Measurements from ENCODE around the gene TLE5.
"Not testable (repeated sequence)": the region's sequence is repeated elsewhere in the genome, so short reads cannot be mapped to it uniquely, and the experiment has no call there.

The TLE5 gene

DNA sequence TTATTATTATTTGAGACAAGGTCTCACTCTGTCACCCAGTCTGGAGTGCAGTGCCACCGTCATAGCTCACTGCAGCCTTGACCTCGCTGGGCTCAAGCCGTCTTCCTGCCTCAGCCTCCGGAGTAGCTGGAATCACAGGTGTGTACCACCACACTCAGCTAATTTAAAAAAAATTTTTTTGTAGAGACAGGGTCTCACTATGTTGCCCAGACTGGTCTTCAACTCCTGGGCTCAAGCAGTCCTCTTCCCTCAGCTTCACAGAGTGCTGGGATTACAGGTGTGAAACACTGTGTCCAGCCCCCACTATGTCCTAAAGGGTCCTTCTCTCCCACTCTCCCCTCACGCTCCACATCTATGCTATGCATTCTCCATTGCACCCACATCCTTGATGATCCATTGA, 24.1 kb downstream of the TLE5 start:
- POLR2A ChIA-PET, result interaction anchor here (1.1 kb wide), 1 partner anchor 9 kb away, joined by 3 read pairs; no protein-coding TSS in a partner anchor
- Histone ChIP-seq H3K27ac (ENCODE audit: insufficient read depth in 1 of 2, low read depth in 1 of 2, low read length in 2 of 2, poor library complexity in 1 of 2, severe bottlenecking in 2 of 2) (no peak overlapping the region), H3K27me3 (replicated peaks in 2 of 5; ENCODE audit: control insufficient read depth in 4 of 5, insufficient read depth in 5 of 5, low read length in 4 of 5) (peaks cover 0 to 2% (median 0%) of the 10 kb centered on the region in 5 experiments), H3K4me1 (ENCODE audit: control extremely low read depth in 1 of 4, control insufficient read depth in 4 of 4, insufficient read depth in 4 of 4, low read length in 3 of 4) (peaks cover 0 to 37% (median 27%) of the 10 kb centered on the region in 4 experiments), H3K9me3 (ENCODE audit: control extremely low read depth in 1 of 5, control insufficient read depth in 4 of 5, insufficient read depth in 2 of 5, low read depth in 1 of 5, low read length in 4 of 5) (no peaks in the 10 kb centered on the region), H3K36me3 (ENCODE audit: control insufficient read depth in 4 of 4, insufficient read depth in 4 of 4, low read length in 3 of 4) (no peaks in the 10 kb centered on the region), H3K4me3 (ENCODE audit: control insufficient read depth in 1 of 7, extremely low read depth in 1 of 7, insufficient read depth in 4 of 7, low read depth in 2 of 7, low read length in 6 of 7) (no peak overlapping the region)
- 88% methylated on average over 5 of the region's 5 CpGs for WGBS (ENCODE audit: insufficient coverage)
- CTCF ChIA-PET, result interaction anchor here (1.0 to 2.4 kb wide), 2 partner anchors 23 to 76 kb away, joined by 3 to 13 read pairs; no protein-coding TSS in a partner anchor
- DNase-seq, result no peak

- not testable (repeated sequence) for DNase-seq
- WGBS (ENCODE audit: insufficient coverage), result 69% methylated on average over 11 of the region's 14 CpGs
Observed at GRCh38 chr19:3036977-3037544, 25.2 kb downstream of the TLE5 start.

GRCh38 chr19:3036119-3036976, 25.9 kb downstream of the TLE5 start:
- DNase-seq, result peak; percentile 88 to 90 (median 89)
- no peaks in the 10 kb centered on the region for H3K36me3 ChIP-seq (ENCODE audit: control insufficient read depth in 4 of 4, insufficient read depth in 4 of 4, low read length in 3 of 4)
- H3K9me3 ChIP-seq (ENCODE audit: control extremely low read depth in 1 of 5, control insufficient read depth in 4 of 5, insufficient read depth in 2 of 5, low read depth in 1 of 5, low read length in 4 of 5), result no peaks in the 10 kb centered on the region
- peak overlapping the region in 1 of 2 experiments; percentile 71 for H3K27ac ChIP-seq (ENCODE audit: insufficient read depth in 1 of 2, low read depth in 1 of 2, low read length in 2 of 2, poor library complexity in 1 of 2, severe bottlenecking in 2 of 2)
- under 1% methylated on average over 38 of the region's 44 CpGs for WGBS (ENCODE audit: insufficient coverage)
- H3K4me1 ChIP-seq (ENCODE audit: control extremely low read depth in 1 of 4, control insufficient read depth in 4 of 4, insufficient read depth in 4 of 4, low read length in 3 of 4), result peaks cover 0 to 23% (median 19%) of the 10 kb centered on the region in 4 experiments
- POLR2A ChIA-PET, result interaction anchor here (0.7 to 2.1 kb wide), 5 partner anchors 21 to 560 kb away, joined by 3 to 7 read pairs (median 6); partner anchors contain the start of genes GADD45B and TLE5
- peak overlapping the region; percentile 36 to 86 (median 71) for H3K4me3 ChIP-seq (ENCODE audit: control insufficient read depth in 1 of 7, extremely low read depth in 1 of 7, insufficient read depth in 4 of 7, low read depth in 2 of 7, low read length in 6 of 7)
- CTCF ChIA-PET, result interaction anchor here (0.6 to 3.1 kb wide), 9 partner anchors 10 to 533 kb away, joined by 3 to 12 read pairs (median 5); no protein-coding TSS in a partner anchor
- H3K27me3 ChIP-seq (replicated peaks in 2 of 5; ENCODE audit: control insufficient read depth in 4 of 5, insufficient read depth in 5 of 5, low read length in 4 of 5), result peaks cover 0 to 8% (median 0%) of the 10 kb centered on the region in 5 experiments

More at GRCh38 chr19:3036977-3037544, 25.2 kb downstream of the TLE5 start:
- not testable (repeated sequence) for H3K27ac ChIP-seq (ENCODE audit: insufficient read depth in 1 of 2, low read depth in 1 of 2, low read length in 2 of 2, poor library complexity in 1 of 2, severe bottlenecking in 2 of 2); H3K36me3 ChIP-seq (ENCODE audit: control insufficient read depth in 4 of 4, insufficient read depth in 4 of 4, low read length in 3 of 4); H3K4me3 ChIP-seq (ENCODE audit: control insufficient read depth in 1 of 7, extremely low read depth in 1 of 7, insufficient read depth in 4 of 7, low read depth in 2 of 7, low read length in 6 of 7); H3K9me3 ChIP-seq (ENCODE audit: control extremely low read depth in 1 of 5, control insufficient read depth in 4 of 5, insufficient read depth in 2 of 5, low read depth in 1 of 5, low read length in 4 of 5); H3K27me3 ChIP-seq (replicated peaks in 2 of 5; ENCODE audit: control insufficient read depth in 4 of 5, insufficient read depth in 5 of 5, low read length in 4 of 5)
- ChIA-PET POLR2A (interaction anchor here (1.1 to 2.1 kb wide), 3 partner anchors 11 to 87 kb away, joined by 3 to 7 read pairs (median 6); no protein-coding TSS in a partner anchor), CTCF (interaction anchor here (1.3 to 3.1 kb wide), 4 partner anchors 9 to 68 kb away, joined by 4 to 12 read pairs (median 8); no protein-coding TSS in a partner anchor)
- peaks cover 0 to 28% (median 23%) of the 10 kb centered on the region in 4 experiments for H3K4me1 ChIP-seq (ENCODE audit: control extremely low read depth in 1 of 4, control insufficient read depth in 4 of 4, insufficient read depth in 4 of 4, low read length in 3 of 4)

GRCh38 chr19:3035542-3036118, 26.7 kb downstream of the TLE5 start:
- peak; percentile 99 for DNase-seq
- 0% methylated on average over 23 of the region's 29 CpGs for WGBS (ENCODE audit: insufficient coverage)
- H3K9me3 ChIP-seq (ENCODE audit: control extremely low read depth in 1 of 5, control insufficient read depth in 4 of 5, insufficient read depth in 2 of 5, low read depth in 1 of 5, low read length in 4 of 5), result no peaks in the 10 kb centered on the region
- ChIA-PET CTCF (interaction anchor here (0.5 to 3.1 kb wide), 12 partner anchors 10 to 534 kb away, joined by 3 to 12 read pairs (median 4); no protein-coding TSS in a partner anchor), POLR2A (interaction anchor here (0.7 to 2.1 kb wide), 5 partner anchors 22 to 559 kb away, joined by 3 to 7 read pairs (median 6); partner anchors contain the start of genes GADD45B and TLE5)
- peaks cover 0 to 13% (median 4%) of the 10 kb centered on the region in 5 experiments for H3K27me3 ChIP-seq (replicated peaks in 2 of 5; ENCODE audit: control insufficient read depth in 4 of 5, insufficient read depth in 5 of 5, low read length in 4 of 5)
- peak overlapping the region; percentile 36 to 86 (median 71) for H3K4me3 ChIP-seq (ENCODE audit: control insufficient read depth in 1 of 7, extremely low read depth in 1 of 7, insufficient read depth in 4 of 7, low read depth in 2 of 7, low read length in 6 of 7)
- H3K27ac ChIP-seq (ENCODE audit: insufficient read depth in 1 of 2, low read depth in 1 of 2, low read length in 2 of 2, poor library complexity in 1 of 2, severe bottlenecking in 2 of 2), result peak overlapping the region in 1 of 2 experiments; percentile 71
- peaks cover 0 to 23% (median 19%) of the 10 kb centered on the region in 4 experiments for H3K4me1 ChIP-seq (ENCODE audit: control extremely low read depth in 1 of 4, control insufficient read depth in 4 of 4, insufficient read depth in 4 of 4, low read length in 3 of 4)
- H3K36me3 ChIP-seq (ENCODE audit: control insufficient read depth in 4 of 4, insufficient read depth in 4 of 4, low read length in 3 of 4), result no peaks in the 10 kb centered on the region

DNA sequence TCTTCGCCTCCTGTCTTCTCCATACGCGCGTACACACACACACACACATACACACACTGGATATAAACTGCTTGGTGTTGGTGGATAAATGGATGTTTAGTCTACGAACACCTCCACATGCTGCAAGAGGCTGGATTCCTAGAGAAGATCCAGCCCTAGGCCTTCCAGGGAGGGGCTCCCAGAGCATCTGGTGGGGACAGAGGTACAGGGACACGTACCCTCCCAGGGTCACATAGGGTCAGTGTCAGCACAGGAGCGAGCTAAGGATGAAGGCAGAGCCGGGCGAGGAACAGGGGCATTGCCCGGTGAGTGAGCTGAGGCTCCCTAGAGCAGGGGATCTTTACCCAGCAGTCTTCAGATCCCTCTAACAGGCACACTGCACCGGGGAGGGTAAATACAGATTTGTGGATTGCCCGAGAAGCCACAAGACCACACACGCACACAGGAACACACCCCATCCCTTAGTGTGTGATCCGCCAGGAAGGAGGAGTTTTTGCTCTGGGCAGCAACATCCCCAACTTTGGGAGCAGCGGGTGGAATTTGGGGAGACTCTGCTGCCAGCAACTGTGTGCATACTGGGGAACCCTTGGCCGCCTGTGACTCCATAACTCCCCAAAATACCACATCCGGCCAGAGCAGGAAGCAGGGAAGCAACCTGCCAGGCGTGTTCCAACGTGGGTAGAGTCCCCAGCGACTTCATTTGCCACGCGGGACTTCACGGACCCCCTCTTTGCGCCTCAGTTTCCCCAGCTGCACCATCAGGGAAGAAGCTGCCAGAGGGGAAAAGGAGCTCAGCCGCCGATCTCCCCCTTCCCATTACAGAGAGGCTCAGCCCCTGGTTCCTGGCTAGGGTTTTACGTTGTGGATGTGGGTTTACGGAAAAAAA, 27.4 kb downstream of the TLE5 start:
- Histone ChIP-seq H3K9me3 (ENCODE audit: control extremely low read depth in 1 of 5, control insufficient read depth in 4 of 5, insufficient read depth in 2 of 5, low read depth in 1 of 5, low read length in 4 of 5) (no peaks in the 10 kb centered on the region), H3K27ac (ENCODE audit: insufficient read depth in 1 of 2, low read depth in 1 of 2, low read length in 2 of 2, poor library complexity in 1 of 2, severe bottlenecking in 2 of 2) (peak overlapping the region in 1 of 2 experiments; percentile 71), H3K27me3 (replicated peaks in 2 of 5; ENCODE audit: control insufficient read depth in 4 of 5, insufficient read depth in 5 of 5, low read length in 4 of 5) (peaks cover 0 to 20% (median 11%) of the 10 kb centered on the region in 5 experiments), H3K36me3 (ENCODE audit: control insufficient read depth in 4 of 4, insufficient read depth in 4 of 4, low read length in 3 of 4) (no peaks in the 10 kb centered on the region), H3K4me1 (ENCODE audit: control extremely low read depth in 1 of 4, control insufficient read depth in 4 of 4, insufficient read depth in 4 of 4, low read length in 3 of 4) (peaks cover 0 to 23% (median 19%) of the 10 kb centered on the region in 4 experiments), H3K4me3 (ENCODE audit: control insufficient read depth in 1 of 7, extremely low read depth in 1 of 7, insufficient read depth in 4 of 7, low read depth in 2 of 7, low read length in 6 of 7) (peak overlapping the region; percentile 4 to 86 (median 71))
- POLR2A ChIA-PET, result interaction anchor here (1.4 to 2.1 kb wide), 3 partner anchors 27 to 98 kb away, joined by 5 to 6 read pairs (median 6); partner anchors contain the start of gene TLE5
- peak in 2 of 3 donors; percentile 72 to 77 for DNase-seq
- 3% methylated on average over 16 of the region's 28 CpGs for WGBS (ENCODE audit: insufficient coverage)
- CTCF ChIA-PET, result interaction anchor here (0.5 to 3.1 kb wide), 8 partner anchors 11 to 136 kb away, joined by 3 to 12 read pairs (median 4); no protein-coding TSS in a partner anchor

DNA sequence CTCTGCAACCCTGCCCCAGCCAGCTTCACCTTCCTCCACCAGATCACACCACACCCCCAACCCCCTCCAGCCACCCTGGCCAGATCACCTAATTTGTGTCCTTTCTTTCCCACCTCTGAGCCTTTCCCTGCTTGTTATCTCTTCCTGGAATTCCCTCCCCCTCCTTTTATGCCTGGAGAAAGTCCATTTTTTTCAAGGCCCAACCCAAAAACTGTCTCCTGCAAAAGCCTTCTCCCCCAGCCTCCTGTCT, 28.0 kb downstream of the TLE5 start:
- H3K27me3 ChIP-seq (replicated peaks in 2 of 5; ENCODE audit: control insufficient read depth in 4 of 5, insufficient read depth in 5 of 5, low read length in 4 of 5), result peaks cover 0 to 21% (median 15%) of the 10 kb centered on the region in 5 experiments
- H3K27ac ChIP-seq (ENCODE audit: insufficient read depth in 1 of 2, low read depth in 1 of 2, low read length in 2 of 2, poor library complexity in 1 of 2, severe bottlenecking in 2 of 2), result peak overlapping the region in 1 of 2 experiments; percentile 71
- POLR2A ChIA-PET, result interaction anchor here (1.6 kb wide), 1 partner anchor 98 kb away, joined by 6 read pairs; no protein-coding TSS in a partner anchor

More for the DNA sequence above, 28.0 kb downstream of the TLE5 start:
- no peak for DNase-seq
- CTCF ChIA-PET, result no interaction called here
- Histone ChIP-seq H3K4me1 (ENCODE audit: control extremely low read depth in 1 of 4, control insufficient read depth in 4 of 4, insufficient read depth in 4 of 4, low read length in 3 of 4) (peaks cover 0 to 26% (median 24%) of the 10 kb centered on the region in 4 experiments), H3K4me3 (ENCODE audit: control insufficient read depth in 1 of 7, extremely low read depth in 1 of 7, insufficient read depth in 4 of 7, low read depth in 2 of 7, low read length in 6 of 7) (no peak overlapping the region), H3K9me3 (ENCODE audit: control extremely low read depth in 1 of 5, control insufficient read depth in 4 of 5, insufficient read depth in 2 of 5, low read depth in 1 of 5, low read length in 4 of 5) (no peaks in the 10 kb centered on the region), H3K36me3 (ENCODE audit: control insufficient read depth in 4 of 4, insufficient read depth in 4 of 4, low read length in 3 of 4) (no peaks in the 10 kb centered on the region)

All from common myeloid progenitor, CD34-positive (primary cell).